Liver (tissue), 3 donors: ENCODE results near the gene SETD1B.

Experiments used
- CTCF ChIP-seq: fragments of 150-350 bp; IDR thresholded peaks from 2 replicates; pipeline ENCODE4 v1.5.1; 2017; ENCODE audit warnings: improper control_type of control experiment, low read depth, low read length; ENCODE audit not compliant: missing input control
- EGR1 ChIP-seq, 2 donors: IDR thresholded peaks; 2 replicates each; pipeline ENCODE4 v1.6.1; 2016 to 2018; ENCODE audit warnings: antibody characterized with exemption in 2 of 2, low read depth in 2 of 2
- GABPA ChIP-seq, 2 donors: IDR thresholded peaks in 1 of 2; conservative IDR thresholded peaks in 1 of 2; 2 replicates each; pipeline ENCODE4 v1.6.1; 2016; ENCODE audit warnings: antibody characterized with exemption in 2 of 2, mild to moderate bottlenecking in 1 of 2, moderate library complexity in 1 of 2
- MAX ChIP-seq: IDR thresholded peaks from 2 replicates; pipeline ENCODE4 v1.6.1; 2016; ENCODE audit warnings: antibody characterized with exemption
- RAD21 ChIP-seq, 2 donors: IDR thresholded peaks; 2 replicates each; pipeline ENCODE4 v1.6.1; 2016; ENCODE audit warnings: antibody characterized with exemption in 2 of 2, mild to moderate bottlenecking in 2 of 2
- REST ChIP-seq: IDR thresholded peaks from 2 replicates; pipeline ENCODE4 v1.6.1; 2016; ENCODE audit warnings: antibody characterized with exemption, mild to moderate bottlenecking
- RXRA ChIP-seq, 2 donors: IDR thresholded peaks; 2 replicates each; pipeline ENCODE4 v1.6.1; 2017 to 2018; ENCODE audit warnings: antibody characterized with exemption in 2 of 2, mild to moderate bottlenecking in 1 of 2
- SP1 ChIP-seq: IDR thresholded peaks from 2 replicates; pipeline ENCODE4 v1.6.1; 2018; ENCODE audit warnings: antibody characterized with exemption, mild to moderate bottlenecking
- TAF1 ChIP-seq: conservative IDR thresholded peaks from 2 replicates; pipeline ENCODE4 v1.6.1; 2016; ENCODE audit warnings: antibody characterized with exemption, mild to moderate bottlenecking
- YY1 ChIP-seq: IDR thresholded peaks from 2 replicates; pipeline ENCODE4 v1.6.1; 2016; ENCODE audit warnings: antibody characterized with exemption, mild to moderate bottlenecking
- donor health status: healthy.
- donor health status: healthy.

- TF ChIP-seq CTCF, result no peak
- no peak for TF ChIP-seq RAD21 (IDR thresholded peaks at IDR 0.05)
- TF ChIP-seq RXRA (IDR thresholded peaks at IDR 0.05), result no peak
- TF ChIP-seq SP1, result no peak
- no peak for TF ChIP-seq TAF1
- no peak for TF ChIP-seq GABPA (IDR thresholded peaks at IDR 0.05 in 1 of 2, conservative IDR thresholded peaks at IDR 0.05 in 1 of 2)
- TF ChIP-seq YY1, result no peak
- TF ChIP-seq REST, result no peak
- TF ChIP-seq MAX, result peak; percentile 31
- no peak for TF ChIP-seq EGR1 (IDR thresholded peaks at IDR 0.05; ENCODE audit: low read depth in 2 of 2)
Observed at GRCh38 chr12:121789233-121789781, 14.5 kb upstream of the SETD1B start.
